HG03175 (cell line): ENCODE results near the gene LRP1B.

ENCODE experiments used
- ATAC-seq: cut with Tn5 transposase; IDR thresholded peaks from one replicate; pipeline ENCODE4 v1.9.1; 2021; ENCODE audit warnings: mild to moderate bottlenecking, moderate library complexity; ENCODE audit not compliant: unreplicated experiment

The LRP1B gene

GRCh38 chr2:142131010-142131669 lies at the start of gene LRP1B:
Gene LRP1B (minus strand): TSS chr2:142131016. CDS start chr2:142130729, 287 bp downstream.
- no peak for ATAC-seq

- ATAC-seq: no peak
These were observed 48.9 kb upstream of the LRP1B start for GRCh38 chr2:142179686-142180085.

GRCh38 chr2:142178604-142179003 lies 47.8 kb upstream of the LRP1B start:
- no peak for ATAC-seq

GRCh38 chr2:142176941-142177340 lies 46.1 kb upstream of the LRP1B start:
- ATAC-seq: no peak

GRCh38 chr2:142175813-142176338 lies 45.1 kb upstream of the LRP1B start:
- ATAC-seq: no peak

GRCh38 chr2:142174176-142174575 lies 43.4 kb upstream of the LRP1B start:
- no peak for ATAC-seq

GRCh38 chr2:142170847-142171246 lies 40.0 kb upstream of the LRP1B start:
- ATAC-seq: no peak

GRCh38 chr2:142165790-142166189 lies 35.0 kb upstream of the LRP1B start:
- ATAC-seq: peak; percentile 86

GRCh38 chr2:142153601-142154000 lies 22.8 kb upstream of the LRP1B start:
- ATAC-seq: no peak

GRCh38 chr2:142150453-142150852 lies 19.6 kb upstream of the LRP1B start:
- ATAC-seq: no peak

- ATAC-seq: no peak
These were observed 13.7 kb upstream of the LRP1B start for GRCh38 chr2:142144547-142144946.

GRCh38 chr2:142142595-142142994 lies 11.8 kb upstream of the LRP1B start:
- no peak for ATAC-seq

GRCh38 chr2:142140434-142140845 lies 9.6 kb upstream of the LRP1B start:
- peak; percentile 55 for ATAC-seq

GRCh38 chr2:142139384-142139783 lies 8.6 kb upstream of the LRP1B start:
- ATAC-seq: no peak

GRCh38 chr2:142136571-142136970 lies 5.8 kb upstream of the LRP1B start:
- no peak for ATAC-seq

- no peak for ATAC-seq
These were observed 4.1 kb upstream of the LRP1B start for GRCh38 chr2:142134911-142135310.

- no peak for ATAC-seq
These were observed 456 bp downstream of the LRP1B start for GRCh38 chr2:142130111-142131009.

- no peak for ATAC-seq
These were observed 2.7 kb downstream of the LRP1B start for GRCh38 chr2:142128105-142128504.

GRCh38 chr2:142127248-142127647 lies 3.6 kb downstream of the LRP1B start:
- no peak for ATAC-seq

- ATAC-seq: no peak
These were observed 6.1 kb downstream of the LRP1B start for GRCh38 chr2:142124706-142125105.

- ATAC-seq: no peak
These were observed 11.5 kb downstream of the LRP1B start for GRCh38 chr2:142119347-142119746.

- no peak for ATAC-seq
These were observed 18.0 kb downstream of the LRP1B start for GRCh38 chr2:142112757-142113221.
